HG03378 (cell line): Measurements from ENCODE around the gene CENPB.

Source experiments
- ATAC-seq: cut with Tn5 transposase; IDR thresholded peaks from one replicate; pipeline ENCODE4 v1.9.1; 2021; ENCODE audit warnings: mild to moderate bottlenecking, moderate library complexity; ENCODE audit not compliant: unreplicated experiment

Gene CENPB

GRCh38 chr20:3751305-3751674 is 35.2 kb downstream of the CENPB start:
- ATAC-seq: no peak

- no peak for ATAC-seq
Measured at GRCh38 chr20:3749689-3750531, 36.6 kb downstream of the CENPB start.

GRCh38 chr20:3749087-3749688 is 37.4 kb downstream of the CENPB start:
- no peak for ATAC-seq

- ATAC-seq: no peak
Measured at GRCh38 chr20:3748073-3748472, 38.5 kb downstream of the CENPB start.

GRCh38 chr20:3747471-3747870 is 39.1 kb downstream of the CENPB start:
- no peak for ATAC-seq

- ATAC-seq: no peak
Measured at GRCh38 chr20:3745686-3746173, 40.8 kb downstream of the CENPB start.

- ATAC-seq: no peak
Measured at GRCh38 chr20:3744806-3745685, 41.5 kb downstream of the CENPB start.

- no peak for ATAC-seq
Measured at GRCh38 chr20:3744037-3744436, 42.5 kb downstream of the CENPB start.

- no peak for ATAC-seq
Measured at GRCh38 chr20:3743251-3743650, 43.3 kb downstream of the CENPB start.

- no peak for ATAC-seq
Measured at GRCh38 chr20:3741836-3742458, 44.6 kb downstream of the CENPB start.

- no peak for ATAC-seq
Measured at GRCh38 chr20:3740615-3741301, 45.8 kb downstream of the CENPB start.

GRCh38 chr20:3739926-3740451 is 46.6 kb downstream of the CENPB start:
- ATAC-seq: no peak

GRCh38 chr20:3739054-3739925 is 47.2 kb downstream of the CENPB start:
- ATAC-seq: no peak

- ATAC-seq: no peak
Measured at GRCh38 chr20:3738111-3739053, 48.2 kb downstream of the CENPB start.

GRCh38 chr20:3735768-3736167 is 50.8 kb downstream of the CENPB start:
- no peak for ATAC-seq

GRCh38 chr20:3734111-3734843 is 52.3 kb downstream of the CENPB start:
- no peak for ATAC-seq
